ENCODE data around the gene ART3.
"Not testable (repeated sequence)": the region's sequence is repeated elsewhere in the genome, so short reads cannot be mapped to it uniquely, and the experiment has no call there.

The ART3 gene

GRCh38 chr4:76074468-76074867, at the start of gene ART3:
TSS of gene ART3 (plus strand) at chr4:76074709. CDS start at chr4:76075890, 1,181 bp downstream.
- no peak for DNase-seq

GRCh38 chr4:76028350-76028765, 46.2 kb upstream of the ART3 start:
- no peak for DNase-seq

GRCh38 chr4:76029300-76029699, 45.2 kb upstream of the ART3 start:
- DNase-seq = no peak

GRCh38 chr4:76035141-76035540, 39.4 kb upstream of the ART3 start:
- peak; percentile 48 to 75 for DNase-seq

- DNase-seq = no peak
Measured at GRCh38 chr4:76035799-76036380, 38.6 kb upstream of the ART3 start, which contains the start of gene CXCL11. TSS of gene CXCL11 (minus strand) at chr4:76036070. CDS start at chr4:76035987, 83 bp downstream.

- DNase-seq = no peak
Measured at GRCh38 chr4:76036855-76037254, 37.7 kb upstream of the ART3 start.

- not testable (repeated sequence) for DNase-seq
Measured at GRCh38 chr4:76042241-76042998, 32.1 kb upstream of the ART3 start.

- not testable (repeated sequence) for DNase-seq
Measured at GRCh38 chr4:76043306-76043705, 31.2 kb upstream of the ART3 start.

GRCh38 chr4:76044686-76045085, 29.8 kb upstream of the ART3 start:
- not testable (repeated sequence) for DNase-seq

- not testable (repeated sequence) for DNase-seq
Measured at GRCh38 chr4:76049860-76050416, 24.6 kb upstream of the ART3 start.

- DNase-seq = not testable (repeated sequence)
Measured at GRCh38 chr4:76050560-76051050, 23.9 kb upstream of the ART3 start.

GRCh38 chr4:76053730-76054129, 20.8 kb upstream of the ART3 start:
- no peak for DNase-seq

GRCh38 chr4:76055016-76055415, 19.5 kb upstream of the ART3 start:
- DNase-seq = no peak

GRCh38 chr4:76055421-76055820, 19.1 kb upstream of the ART3 start:
- no peak for DNase-seq

GRCh38 chr4:76058302-76058701, 16.2 kb upstream of the ART3 start:
- DNase-seq = no peak

- no peak for DNase-seq
Measured at GRCh38 chr4:76058888-76059426, 15.6 kb upstream of the ART3 start.

- no peak for DNase-seq
Measured at GRCh38 chr4:76059750-76060149, 14.8 kb upstream of the ART3 start.

GRCh38 chr4:76060506-76060905, 14.0 kb upstream of the ART3 start:
- no peak for DNase-seq

GRCh38 chr4:76061421-76061820, 13.1 kb upstream of the ART3 start:
- no peak for DNase-seq

GRCh38 chr4:76061982-76062381, 12.5 kb upstream of the ART3 start:
- DNase-seq = no peak

- no peak for DNase-seq
Measured at GRCh38 chr4:76066546-76066945, 8.0 kb upstream of the ART3 start.

- peak; percentile 21 to 52 for DNase-seq
Measured at GRCh38 chr4:76067652-76068286, 6.7 kb upstream of the ART3 start.

- no peak for DNase-seq
Measured at GRCh38 chr4:76072760-76073159, 1.7 kb upstream of the ART3 start.
